Suppressor macrophage treated with lipopolysaccharide for 1 hour (primary cell): Measurements from ENCODE around the gene PITPNM3.

Source experiments
- DNase-seq, 3 donors: peaks; one replicate each; pipeline ENCODE4 v3.0.0-alpha.2; 2020 to 2022

The PITPNM3 gene

GRCh38 chr17:6435968-6436367 is 120.4 kb downstream of the PITPNM3 start:
- DNase-seq: peak; percentile 71 to 84 (median 83)

- no peak for DNase-seq
Observed at GRCh38 chr17:6435051-6435450, 121.3 kb downstream of the PITPNM3 start, which contains the start of gene AIPL1. AIPL1 (minus strand) TSS chr17:6435121; CDS start chr17:6435104, 17 bp downstream.

DNA sequence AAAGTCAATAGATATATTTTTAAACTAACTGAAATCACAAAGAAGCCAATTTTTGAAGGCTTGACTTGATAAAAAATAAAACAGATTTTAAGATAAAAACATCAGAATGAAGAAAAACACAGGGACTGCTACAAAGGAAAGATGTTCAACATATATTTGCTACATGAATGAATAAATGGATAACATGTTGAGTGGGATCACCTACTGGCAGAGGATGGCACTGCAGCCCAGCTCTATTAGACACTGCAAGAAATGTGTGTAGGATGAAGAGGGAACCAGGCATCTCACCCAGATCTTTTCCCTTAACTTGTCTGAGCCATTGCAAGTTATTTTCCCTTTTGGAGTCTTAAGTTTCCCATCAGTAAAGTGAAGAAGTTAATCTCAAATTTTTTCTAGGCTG is 125.6 kb downstream of the PITPNM3 start:
- DNase-seq: peak in 1 of 3 donors; percentile 17

- no peak for DNase-seq
Observed at GRCh38 chr17:6429266-6429665, 127.1 kb downstream of the PITPNM3 start.

DNA sequence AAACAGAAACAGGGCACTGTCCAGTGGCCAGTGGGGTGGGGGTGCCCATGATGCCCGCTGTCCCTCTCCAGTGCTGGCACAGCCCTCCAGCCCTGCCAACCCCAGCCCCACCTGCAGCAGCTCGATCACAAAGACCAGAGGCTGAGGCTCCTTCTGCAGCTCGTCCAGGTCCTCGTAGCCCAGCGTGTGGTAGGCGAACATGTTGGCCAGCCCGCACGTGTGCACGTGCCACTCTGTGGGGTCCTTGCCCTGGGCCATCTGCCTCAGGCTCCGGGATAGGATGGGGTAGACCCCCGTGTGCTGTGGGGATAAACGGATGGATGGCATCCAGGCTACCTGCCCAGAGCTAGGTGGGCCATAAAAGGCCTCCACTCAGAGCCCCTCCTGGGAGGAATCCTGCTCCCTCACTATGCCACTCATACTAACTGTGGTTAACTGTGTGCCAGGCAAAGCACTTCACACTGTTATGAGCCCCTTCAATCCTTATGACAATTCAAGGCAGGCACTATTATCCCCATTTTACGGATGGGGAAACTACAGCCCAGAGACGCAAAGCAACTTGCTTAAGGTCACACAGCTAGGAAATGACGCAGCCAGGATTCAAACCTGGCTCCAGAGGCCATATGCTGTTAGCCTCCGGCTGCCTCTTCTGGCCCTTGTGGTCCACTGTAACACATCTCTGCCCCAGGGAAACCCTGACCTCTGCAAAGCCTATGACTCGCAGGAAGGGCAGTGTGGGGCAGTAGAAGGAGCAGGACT is 128.0 kb downstream of the PITPNM3 start:
- DNase-seq: no peak

DNA sequence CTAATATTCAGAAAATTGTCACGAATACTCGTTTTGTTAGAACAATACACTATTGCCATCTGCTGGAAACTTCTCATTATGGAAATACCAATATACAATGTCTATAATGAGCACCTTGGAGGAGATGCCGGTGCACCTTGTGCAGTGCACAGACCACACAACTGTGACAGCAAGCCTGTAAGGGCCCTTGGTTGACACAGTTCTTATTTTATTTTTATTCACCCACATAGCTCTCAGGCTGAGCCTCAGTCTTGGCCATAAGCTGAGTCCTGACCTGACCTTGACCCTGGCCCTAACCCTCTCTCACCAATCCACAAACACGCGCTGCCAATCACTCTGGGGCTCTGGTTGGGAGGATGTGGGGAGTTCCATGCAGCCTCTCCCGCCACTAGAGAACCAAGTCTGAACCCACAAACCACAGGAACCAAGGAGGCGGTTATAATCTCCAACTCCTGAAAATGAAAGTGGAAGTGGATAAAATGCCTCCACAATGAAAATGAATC is 129.0 kb downstream of the PITPNM3 start:
- peak; percentile 73 to 80 (median 78) for DNase-seq

- no peak for DNase-seq
Observed at GRCh38 chr17:6426356-6427101, 129.8 kb downstream of the PITPNM3 start.

- DNase-seq: no peak
Observed at GRCh38 chr17:6425407-6425806, 130.9 kb downstream of the PITPNM3 start.

- DNase-seq: no peak
Observed at GRCh38 chr17:6423931-6424330, 132.4 kb downstream of the PITPNM3 start.

- no peak for DNase-seq
Observed at GRCh38 chr17:6422654-6423241, 133.6 kb downstream of the PITPNM3 start.

DNA sequence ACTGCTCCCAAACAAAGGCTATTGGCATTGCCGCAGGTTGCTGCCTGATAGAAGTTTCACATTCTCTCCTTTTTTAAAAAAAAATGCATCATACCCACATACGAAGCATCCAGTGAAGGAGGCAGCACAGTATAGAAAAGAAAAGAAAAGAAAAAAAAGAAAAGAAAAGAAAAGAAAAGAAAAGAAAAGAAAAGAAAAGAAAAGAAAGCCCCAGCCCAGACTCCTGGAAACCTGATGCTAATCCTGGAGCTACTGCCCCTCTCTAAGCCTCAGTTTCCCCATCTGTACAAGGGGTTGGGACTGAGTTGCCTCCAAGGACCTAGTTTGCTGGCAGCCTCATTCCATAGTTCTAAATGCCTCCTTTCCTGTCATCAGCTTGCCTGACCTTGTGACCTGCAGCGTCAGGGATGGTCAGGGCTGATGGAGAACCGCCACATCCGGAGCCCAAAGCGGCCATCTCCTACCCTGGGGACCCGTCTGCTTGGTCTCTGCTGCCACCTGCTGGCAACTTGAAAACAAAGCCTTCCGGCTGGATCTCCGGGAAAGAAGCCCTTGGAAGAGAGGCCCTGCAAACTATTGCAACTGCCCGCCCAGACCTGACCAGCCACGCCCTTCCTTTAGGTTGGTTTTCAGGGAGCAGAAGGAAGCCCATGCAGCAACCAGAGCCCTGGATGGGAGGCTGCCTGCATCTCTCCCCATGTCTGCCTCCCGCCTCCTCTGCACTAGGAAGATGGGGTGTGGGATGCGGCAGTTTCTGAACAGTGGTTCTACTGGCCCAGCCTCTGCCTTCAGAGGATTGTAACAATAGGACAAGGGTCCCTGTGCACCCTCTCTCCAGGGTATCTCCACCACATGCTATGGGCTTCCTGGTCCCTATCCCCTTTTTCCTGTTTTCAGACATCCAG is 134.4 kb downstream of the PITPNM3 start:
- peak; percentile 83 to 92 (median 91) for DNase-seq

- DNase-seq: peak; percentile 28 to 56 (median 49)
Observed at GRCh38 chr17:6420173-6420641, 136.1 kb downstream of the PITPNM3 start.

DNA sequence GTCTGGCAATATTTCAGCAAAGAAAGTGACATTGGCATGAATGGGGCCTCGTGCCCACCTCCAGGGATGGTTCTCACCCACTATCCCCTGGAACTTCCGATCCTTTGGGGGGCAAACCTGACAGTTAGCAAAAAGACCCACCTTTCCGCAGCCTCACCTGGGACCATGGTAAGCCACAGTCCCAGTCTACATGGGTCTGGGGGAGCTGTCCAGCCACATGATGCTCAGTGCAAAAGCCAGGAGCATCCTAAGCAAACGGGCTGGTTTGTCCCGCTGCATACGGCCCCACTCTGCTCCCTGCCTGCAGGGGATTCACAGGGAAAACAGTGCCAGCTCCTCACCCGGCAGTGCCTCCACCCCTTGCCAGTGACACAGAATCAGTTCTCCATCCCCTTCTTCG is 140.7 kb downstream of the PITPNM3 start:
- no peak for DNase-seq

DNA sequence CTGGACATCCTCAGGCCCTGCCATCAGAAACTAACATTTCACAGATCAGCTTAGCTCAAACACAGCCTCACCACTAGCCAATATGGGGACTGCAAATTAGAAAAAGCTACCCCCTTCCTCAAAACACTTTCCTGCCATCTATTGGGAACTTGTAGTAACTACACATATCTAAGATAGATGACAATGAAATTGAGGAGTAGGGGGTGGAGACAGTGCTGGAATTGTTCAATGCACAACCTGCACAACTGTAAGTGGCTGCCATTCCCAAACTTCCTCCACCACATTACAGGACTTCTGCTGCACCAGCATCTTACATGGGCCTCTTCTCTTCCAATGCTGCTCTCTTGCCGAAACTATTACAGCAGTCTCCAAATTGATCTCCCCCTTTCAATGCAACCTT is 143.3 kb downstream of the PITPNM3 start:
- DNase-seq: peak; percentile 34 to 50 (median 44)

DNA sequence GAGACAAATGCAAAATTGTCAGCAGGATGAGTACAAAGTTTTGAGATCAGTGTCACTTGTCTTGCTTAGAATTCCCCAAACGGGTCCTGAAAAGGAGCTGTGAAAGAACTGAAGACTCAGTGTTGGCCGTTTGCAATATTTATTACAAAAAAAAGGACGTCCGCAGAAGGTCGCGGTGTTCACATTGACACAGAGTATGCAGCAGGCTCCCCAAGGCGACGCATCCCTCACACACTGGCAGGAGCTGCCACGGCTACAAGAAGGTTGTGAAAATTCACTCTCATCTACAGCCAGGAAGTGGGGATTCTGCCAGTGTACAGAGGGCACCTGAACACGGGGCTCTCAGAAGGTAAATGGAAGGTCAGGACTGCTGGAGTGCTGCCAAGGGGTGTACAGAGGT is 147.6 kb downstream of the PITPNM3 start:
- DNase-seq: no peak

GRCh38 chr17:6408276-6408675 is 148.1 kb downstream of the PITPNM3 start:
- no peak for DNase-seq

- peak in 1 of 3 donors; percentile 11 for DNase-seq
Observed at GRCh38 chr17:6402258-6402657, 154.1 kb downstream of the PITPNM3 start.
